NCI-H2081 (cell line): Measurements from ENCODE around the gene LONP2.

Experiments used
- DNase-seq, 2 experiments: peaks; one replicate each; lab custom pipeline; 2025; lab: John Stamatoyannopoulos, UW

The LONP2 gene

GRCh38 chr16:48244080-48244862, at the start of gene LONP2:
Gene LONP2, plus strand, starts transcription at chr16:48244300. Its CDS starts 89 bp downstream, at chr16:48244389.
- DNase-seq = peak; percentile 67 to 84

GRCh38 chr16:48194828-48195556, 49.1 kb upstream of the LONP2 start:
- DNase-seq = peak; percentile 23 to 64

GRCh38 chr16:48197294-48197693, 46.8 kb upstream of the LONP2 start:
- DNase-seq = no peak

GRCh38 chr16:48201515-48202201, 42.4 kb upstream of the LONP2 start:
- no peak for DNase-seq

GRCh38 chr16:48203974-48204824, 39.9 kb upstream of the LONP2 start:
- DNase-seq = no peak

GRCh38 chr16:48204825-48205151, 39.3 kb upstream of the LONP2 start:
- DNase-seq = no peak

- DNase-seq = no peak
Measured at GRCh38 chr16:48206594-48207242, 37.4 kb upstream of the LONP2 start.

GRCh38 chr16:48210747-48211146, 33.4 kb upstream of the LONP2 start:
- no peak for DNase-seq

- DNase-seq = no peak
Measured at GRCh38 chr16:48212033-48212432, 32.1 kb upstream of the LONP2 start.

GRCh38 chr16:48215738-48216137, 28.4 kb upstream of the LONP2 start:
- DNase-seq = no peak

GRCh38 chr16:48217708-48218107, 26.4 kb upstream of the LONP2 start:
- no peak for DNase-seq

- DNase-seq = no peak
Measured at GRCh38 chr16:48218473-48218872, 25.6 kb upstream of the LONP2 start.

- DNase-seq = no peak
Measured at GRCh38 chr16:48220891-48221290, 23.2 kb upstream of the LONP2 start.

- no peak for DNase-seq
Measured at GRCh38 chr16:48223490-48223889, 20.6 kb upstream of the LONP2 start.

- DNase-seq = no peak
Measured at GRCh38 chr16:48225456-48225855, 18.6 kb upstream of the LONP2 start.

- DNase-seq = no peak
Measured at GRCh38 chr16:48231727-48232492, 12.2 kb upstream of the LONP2 start.

GRCh38 chr16:48232493-48233040, 11.5 kb upstream of the LONP2 start:
- DNase-seq = no peak

GRCh38 chr16:48234630-48235029, 9.5 kb upstream of the LONP2 start:
- DNase-seq = no peak

- no peak for DNase-seq
Measured at GRCh38 chr16:48235058-48235555, 9.0 kb upstream of the LONP2 start.

GRCh38 chr16:48235556-48236136, 8.5 kb upstream of the LONP2 start:
- no peak for DNase-seq
